ENCODE measurements around the gene ALS2.

Gene ALS2

GRCh38 chr2:201664334-201664733, 116.4 kb downstream of the ALS2 start:
- TF ChIP-seq CEBPB (IDR thresholded peaks at IDR 0.05), result no peak
- no peak for TF ChIP-seq REST (IDR thresholded peaks at IDR 0.05; ENCODE audit: low read depth)
- TF ChIP-seq, protein P1, sequence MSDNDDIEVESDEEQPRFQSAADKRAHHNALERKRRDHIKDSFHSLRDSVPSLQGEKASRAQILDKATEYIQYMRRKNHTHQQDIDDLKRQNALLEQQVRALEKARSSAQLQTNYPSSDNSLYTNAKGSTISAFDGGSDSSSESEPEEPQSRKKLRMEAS (IDR thresholded peaks at IDR 0.05), result no peak
- no peak for TF ChIP-seq TCF12 (IDR thresholded peaks at IDR 0.05; ENCODE audit: low read depth)
- no peak for TF ChIP-seq YY1 (IDR thresholded peaks at IDR 0.05; ENCODE audit: low read depth)
- TF ChIP-seq EGR1 (IDR thresholded peaks at IDR 0.05), result no peak
- TF ChIP-seq ZBTB7A (IDR thresholded peaks at IDR 0.05; ENCODE audit: low read depth), result no peak
- no peak for TF ChIP-seq FOXM1 (IDR thresholded peaks at IDR 0.05; ENCODE audit: borderline replicate concordance, low read depth)
- no peak for TF ChIP-seq EP300 (IDR thresholded peaks at IDR 0.05; ENCODE audit: borderline replicate concordance)
- TF ChIP-seq RAD21 (IDR thresholded peaks at IDR 0.05; ENCODE audit: low read depth), result no peak
- TF ChIP-seq CREB1 (IDR thresholded peaks at IDR 0.05; ENCODE audit: low read depth), result no peak
- no peak for TF ChIP-seq TAF1 (IDR thresholded peaks at IDR 0.05; ENCODE audit: low read depth)
- TF ChIP-seq, protein P2, sequence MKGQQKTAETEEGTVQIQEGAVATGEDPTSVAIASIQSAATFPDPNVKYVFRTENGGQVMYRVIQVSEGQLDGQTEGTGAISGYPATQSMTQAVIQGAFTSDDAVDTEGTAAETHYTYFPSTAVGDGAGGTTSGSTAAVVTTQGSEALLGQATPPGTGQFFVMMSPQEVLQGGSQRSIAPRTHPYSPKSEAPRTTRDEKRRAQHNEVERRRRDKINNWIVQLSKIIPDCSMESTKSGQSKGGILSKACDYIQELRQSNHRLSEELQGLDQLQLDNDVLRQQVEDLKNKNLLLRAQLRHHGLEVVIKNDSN (IDR thresholded peaks at IDR 0.05), result no peak
- no peak for TF ChIP-seq NFIC (IDR thresholded peaks at IDR 0.05)

DNA sequence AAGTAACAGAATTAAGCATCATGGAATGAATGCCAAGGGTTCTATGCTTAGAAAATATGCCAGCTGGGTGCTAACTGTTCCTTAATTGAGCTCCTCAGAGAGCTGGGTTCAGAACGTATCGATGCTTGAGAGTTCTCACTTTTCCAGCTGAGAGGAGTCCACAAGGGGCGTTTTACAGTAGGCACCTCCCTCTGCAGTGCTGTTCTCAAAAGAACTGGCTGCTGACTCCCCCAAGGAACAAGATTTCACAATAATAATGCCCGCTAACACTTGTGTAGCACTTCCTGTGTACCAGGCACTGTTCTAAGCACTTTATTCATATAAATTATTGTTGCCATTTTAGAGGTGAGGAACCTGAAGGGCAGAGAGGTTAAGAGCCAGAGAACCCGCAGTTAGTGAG, 119.4 kb downstream of the ALS2 start:
- TF ChIP-seq CEBPB (IDR thresholded peaks at IDR 0.05) (no peak), REST (IDR thresholded peaks at IDR 0.05; ENCODE audit: low read depth) (no peak), CREB1 (IDR thresholded peaks at IDR 0.05; ENCODE audit: low read depth) (no peak), YY1 (IDR thresholded peaks at IDR 0.05; ENCODE audit: low read depth) (no peak)

GRCh38 chr2:201660293-201660895, 120.3 kb downstream of the ALS2 start:
- TF ChIP-seq RAD21 (IDR thresholded peaks at IDR 0.05; ENCODE audit: low read depth), result no peak

DNA sequence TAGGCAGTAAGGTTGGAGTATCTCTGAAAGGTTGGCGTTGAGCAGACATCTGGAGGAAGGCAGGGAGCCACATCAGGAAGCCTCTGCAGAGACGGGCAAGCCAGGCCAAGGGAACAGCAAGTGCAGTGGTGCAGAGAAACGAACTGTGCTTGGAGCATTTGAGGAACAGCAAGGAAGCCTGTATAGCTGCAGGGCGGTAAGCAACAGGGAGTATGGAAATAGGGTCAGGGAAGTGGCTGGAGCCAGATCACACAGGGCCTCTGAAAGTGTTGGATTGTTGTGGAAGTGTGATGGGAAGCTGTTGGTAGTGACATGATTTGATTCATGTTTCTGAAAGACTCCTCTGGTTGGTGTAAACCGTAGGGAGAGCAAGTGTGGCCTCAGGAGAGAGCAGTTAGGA, 124.0 kb downstream of the ALS2 start:
- TF ChIP-seq NFIC (IDR thresholded peaks at IDR 0.05), result no peak
- TF ChIP-seq TCF12 (IDR thresholded peaks at IDR 0.05; ENCODE audit: low read depth), result no peak

GRCh38 chr2:201656102-201656501, 124.6 kb downstream of the ALS2 start:
- TF ChIP-seq REST (IDR thresholded peaks at IDR 0.05; ENCODE audit: low read depth) (no peak), TAF1 (IDR thresholded peaks at IDR 0.05; ENCODE audit: low read depth) (no peak), RAD21 (IDR thresholded peaks at IDR 0.05; ENCODE audit: low read depth) (no peak), TCF12 (IDR thresholded peaks at IDR 0.05; ENCODE audit: low read depth) (no peak), EGR1 (IDR thresholded peaks at IDR 0.05) (no peak), TEAD4 (IDR thresholded peaks at IDR 0.05) (no peak), NFIC (IDR thresholded peaks at IDR 0.05) (no peak), YY1 (IDR thresholded peaks at IDR 0.05; ENCODE audit: low read depth) (no peak), EP300 (IDR thresholded peaks at IDR 0.05; ENCODE audit: borderline replicate concordance) (no peak), FOXM1 (IDR thresholded peaks at IDR 0.05; ENCODE audit: borderline replicate concordance, low read depth) (no peak), CEBPB (IDR thresholded peaks at IDR 0.05) (no peak), CREB1 (IDR thresholded peaks at IDR 0.05; ENCODE audit: low read depth) (no peak)
- TF ChIP-seq, protein P1 (IDR thresholded peaks at IDR 0.05), result no peak
- TF ChIP-seq, protein P2 (IDR thresholded peaks at IDR 0.05), result no peak

Measured in Ishikawa (cell line).